Measurements from ENCODE around the gene SET. TPM values are rescaled to one million over a fixed set of nuclear protein-coding genes. Genes with fewer than 3 reads are reported as not detected.

Gene SET
- total and polyA plus RNA-seq, 2 experiments from 2014 or later: 949 to 1,261 TPM

- Histone ChIP-seq H3K27me3 (ENCODE audit: insufficient read depth) (no peaks in the 10 kb centered on the region), H3F3A (replicated peaks; ENCODE audit: low read depth) (no peaks in the 10 kb centered on the region; the same call in 1 of the 2 replicates), H4K20me1 (replicated peaks; ENCODE audit: insufficient read depth) (no peaks in the 10 kb centered on the region; the same call in 1 of the 2 replicates), H2AFZ (no peak overlapping the region), H3K4me1 (ENCODE audit: insufficient read depth) (0 out of 2 replicates have a peak, but pooled peaks cover 6% of the 10 kb centered on the region), H3K9me2 (ENCODE audit: insufficient read depth) (no peaks in the 10 kb centered on the region), H3K79me2 (replicated peaks; ENCODE audit: insufficient read depth) (no peaks in the 10 kb centered on the region), H3K36me3 (ENCODE audit: insufficient read depth) (0 out of 2 replicates have a peak, but pooled peaks cover 3% of the 10 kb centered on the region), H3K27ac (ENCODE audit: low read depth) (no peak overlapping the region), H3K4me3 (no peak overlapping the region), H3K4me2 (no peak overlapping the region)
- Mint-ChIP-seq H3K27me3 (ENCODE audit: insufficient read depth, low read depth, poor library complexity) (peaks cover 6% of the 10 kb centered on the region), H3K4me3 (no peak overlapping the region), H3K9me3 (no peaks in the 10 kb centered on the region; the same call in 2 of the 3 replicates), H3K36me3 (ENCODE audit: low read depth) (peaks cover 21% of the 10 kb centered on the region; the same call in 2 of the 3 replicates), H3K27ac (no peak overlapping the region), H3K4me1 (peaks cover 8% of the 10 kb centered on the region)
- TF ChIP-seq ZNF114 (CRISPR knock-in tag; IDR thresholded peaks at IDR 0.05): no peak
- no peak for TF ChIP-seq EZH2 (IDR thresholded peaks at IDR 0.05; ENCODE audit: low read depth, unreplicated experiment)
- no peak for TF ChIP-seq REST (IDR thresholded peaks at IDR 0.05; ENCODE audit: unreplicated experiment)
- no peak for TF ChIP-seq CREB1 (CRISPR knock-in tag; IDR thresholded peaks at IDR 0.05; ENCODE audit: low read depth)
- no peak for TF ChIP-seq NANOG (IDR thresholded peaks at IDR 0.05; ENCODE audit: borderline replicate concordance)
- no peak for TF ChIP-seq JUNB (IDR thresholded peaks at IDR 0.05; ENCODE audit: unreplicated experiment)
- DNase-seq (ENCODE audit: low spot score): no peak
- no peak for ATAC-seq
These were observed 48.4 kb upstream of the SET start for GRCh38 chr9:128640603-128641002.

GRCh38 chr9:128642675-128643245, 46.3 kb upstream of the SET start:
- Histone ChIP-seq H3K4me3 (no peak overlapping the region), H3K79me2 (replicated peaks; ENCODE audit: insufficient read depth) (no peaks in the 10 kb centered on the region), H3K36me3 (ENCODE audit: insufficient read depth) (0 out of 2 replicates have a peak, but pooled peaks cover 3% of the 10 kb centered on the region), H3K9me2 (ENCODE audit: insufficient read depth) (no peaks in the 10 kb centered on the region), H3K27ac (ENCODE audit: low read depth) (peak overlapping the region; percentile 79), H3F3A (replicated peaks; ENCODE audit: low read depth) (no peaks in the 10 kb centered on the region), H3K4me1 (ENCODE audit: insufficient read depth) (no peaks in the 10 kb centered on the region), H3K4me2 (no peak overlapping the region), H2AFZ (no peak overlapping the region), H3K27me3 (ENCODE audit: insufficient read depth) (no peaks in the 10 kb centered on the region), H4K20me1 (replicated peaks; ENCODE audit: insufficient read depth) (no peaks in the 10 kb centered on the region)
- DNase-seq (ENCODE audit: low spot score): no peak
- no peak; the same call in 2 of the 3 replicates for ATAC-seq
- H3K4me1 Mint-ChIP-seq: peaks cover 3% of the 10 kb centered on the region; the same call in 2 of the 3 replicates
- H3K36me3 Mint-ChIP-seq (ENCODE audit: low read depth): peaks cover 19% of the 10 kb centered on the region; the same call in 2 of the 3 replicates
- no peak overlapping the region; the same call in 2 of the 3 replicates for H3K4me3 Mint-ChIP-seq
- H3K27ac Mint-ChIP-seq: no peak overlapping the region
- H3K27me3 Mint-ChIP-seq (ENCODE audit: insufficient read depth, low read depth, poor library complexity): peaks cover 2% of the 10 kb centered on the region
- no peaks in the 10 kb centered on the region; the same call in 2 of the 3 replicates for H3K9me3 Mint-ChIP-seq
- TF ChIP-seq ZNF331 (CRISPR knock-in tag; IDR thresholded peaks at IDR 0.05; ENCODE audit: low read depth) (no peak), REST (IDR thresholded peaks at IDR 0.05; ENCODE audit: unreplicated experiment) (no peak), CTCF (conservative IDR thresholded peaks at IDR 0.05; ENCODE audit: low read depth in 2 of 2) (no peak), POLR2AphosphoS5 (IDR thresholded peaks at IDR 0.05; ENCODE audit: low read depth) (no peak), JUNB (IDR thresholded peaks at IDR 0.05; ENCODE audit: unreplicated experiment) (no peak)

Measured in GM23338 (cell line).